HG03097 (cell line): ENCODE measurements around the gene PRR4.

Source experiments
- ATAC-seq: cut with Tn5 transposase; IDR thresholded peaks from one replicate; pipeline ENCODE4 v1.9.1; 2021; ENCODE audit not compliant: unreplicated experiment, low FRiP score

PRR4 gene

GRCh38 chr12:10802587-10802986 is 46.7 kb downstream of the PRR4 start, which contains the start of gene TAS2R7:
Gene TAS2R7, minus strand, starts transcription at chr12:10802627. Its CDS starts 57 bp downstream, at chr12:10802570.
- no peak for ATAC-seq

DNA sequence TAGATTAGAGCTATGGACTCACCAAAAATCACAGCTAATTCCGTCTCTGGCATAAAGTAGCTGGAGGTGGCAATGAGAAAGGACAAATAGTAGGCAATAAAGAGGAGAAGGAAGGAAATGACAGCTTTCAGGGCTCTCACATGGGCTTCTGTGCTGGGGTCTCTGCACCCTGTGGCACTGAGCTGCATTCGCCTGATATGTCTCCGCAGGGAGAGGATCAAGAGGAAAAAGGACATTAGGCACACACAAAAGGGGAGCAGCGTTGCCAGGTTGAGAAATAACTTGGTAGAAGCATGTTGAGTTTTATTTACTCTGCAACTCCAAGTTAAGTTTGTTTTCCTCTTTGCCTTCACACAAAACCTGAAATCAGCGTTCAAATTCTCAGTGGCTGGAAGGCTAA is 47.5 kb downstream of the PRR4 start:
- ATAC-seq: no peak
